HG02759 (cell line): Measurements from ENCODE around the gene GCSAM.

Experiments
- ATAC-seq: cut with Tn5 transposase; IDR thresholded peaks from one replicate; pipeline ENCODE4 v1.9.1; 2021; ENCODE audit warnings: mild to moderate bottlenecking, moderate library complexity; ENCODE audit not compliant: unreplicated experiment

GCSAM gene

DNA sequence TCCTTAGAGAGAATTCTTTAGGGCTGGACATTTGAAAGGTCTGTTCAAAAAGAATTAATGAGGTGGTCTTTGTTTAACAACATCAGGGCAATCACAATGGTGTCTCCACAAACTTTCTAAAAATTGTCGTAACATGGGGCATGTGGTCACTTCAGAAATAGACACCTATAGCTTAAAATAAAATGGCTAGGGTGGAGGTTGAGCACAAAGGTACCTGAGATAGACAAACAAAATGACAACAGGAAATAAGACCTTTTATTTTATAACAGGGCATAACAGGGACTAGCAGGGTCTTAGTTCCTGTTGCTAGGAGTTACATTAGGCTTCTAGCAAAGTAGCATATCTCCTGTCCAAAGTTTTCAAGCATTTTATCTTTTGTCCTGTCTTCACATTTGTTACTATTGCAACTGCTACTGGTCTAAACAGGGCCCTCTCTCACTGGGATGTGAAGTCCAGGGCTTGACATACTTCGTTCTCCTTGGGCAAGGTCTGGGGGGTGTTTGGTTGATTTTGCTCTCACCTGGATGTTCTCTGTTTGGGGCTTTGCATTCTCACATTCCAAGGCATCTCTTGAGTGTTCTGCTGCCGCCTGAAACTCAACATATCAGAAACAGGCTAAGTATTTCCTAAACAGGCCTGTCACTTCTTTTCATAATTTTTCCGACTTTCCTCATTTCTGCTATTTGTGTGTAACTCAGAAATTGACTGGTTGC lies 3.0 kb downstream of the GCSAM start:
- no peak for ATAC-seq

GRCh38 chr3:112128843-112129727 lies 4.0 kb downstream of the GCSAM start:
- peak; percentile 45 for ATAC-seq

DNA sequence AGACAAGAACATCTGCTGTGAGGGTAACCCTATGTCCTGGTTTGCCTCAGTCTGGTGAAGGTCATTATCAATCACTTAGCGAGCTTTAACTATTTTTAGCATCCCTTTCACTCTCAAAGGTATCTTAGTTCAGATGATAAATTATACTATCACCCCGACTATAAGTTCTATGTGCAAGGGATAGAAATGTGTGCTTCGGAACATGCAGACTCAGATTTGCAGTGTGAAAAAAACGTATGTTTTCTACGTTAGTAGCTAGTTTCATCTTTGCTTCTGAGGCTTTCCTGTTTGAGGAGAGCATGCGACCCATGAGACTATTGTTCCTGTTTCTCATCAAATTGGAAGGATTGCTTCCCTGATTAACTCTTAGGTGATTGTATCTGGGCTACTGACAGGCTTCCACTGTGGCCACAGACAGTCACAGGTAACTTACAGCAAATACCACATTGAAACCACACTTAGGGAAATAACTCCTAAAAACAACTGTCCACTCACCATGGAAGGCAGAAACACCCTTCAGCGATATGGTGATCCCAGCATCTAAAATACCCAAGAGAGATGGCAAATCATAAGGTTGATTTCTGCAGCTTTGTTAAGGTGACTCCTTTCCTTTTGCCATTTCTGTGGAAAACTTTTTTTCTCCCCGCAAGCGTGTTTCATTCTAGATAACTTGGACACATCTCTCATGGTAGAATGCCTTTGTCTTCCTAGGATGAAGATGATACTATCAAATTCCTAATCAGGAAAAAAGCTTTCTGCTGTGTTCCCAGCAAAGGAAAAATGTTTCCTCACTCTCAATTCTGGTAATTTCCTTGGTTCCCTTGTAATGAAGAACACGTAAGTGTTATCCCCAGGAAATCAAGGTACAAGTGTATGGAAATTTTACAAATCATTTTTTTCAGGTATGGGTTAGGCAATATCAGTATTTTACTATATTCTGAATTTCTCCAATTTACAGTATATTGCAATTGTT lies 5.2 kb downstream of the GCSAM start:
- no peak for ATAC-seq

DNA sequence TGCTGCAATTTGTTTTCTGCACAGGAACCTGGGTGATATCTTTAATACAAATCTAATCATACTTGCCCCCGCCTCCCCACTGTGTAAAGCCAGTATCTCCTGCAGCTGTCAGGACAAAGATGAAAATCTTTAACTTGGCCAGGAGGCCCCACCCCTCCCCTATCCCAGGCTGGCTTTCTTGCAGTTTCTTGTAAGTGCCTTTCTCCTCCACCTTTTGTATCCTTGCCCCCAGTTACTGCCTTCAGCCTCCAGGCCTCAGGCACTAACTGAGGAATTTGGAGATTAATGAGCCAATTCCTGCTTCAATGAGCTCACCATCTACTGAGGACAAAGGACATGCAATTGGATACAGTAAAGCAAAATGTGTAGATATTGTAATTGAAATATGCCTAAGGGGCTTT lies 6.5 kb downstream of the GCSAM start:
- no peak for ATAC-seq

GRCh38 chr3:112124907-112125607 lies 8.0 kb downstream of the GCSAM start:
- no peak for ATAC-seq

- ATAC-seq: no peak
Measured at GRCh38 chr3:112123548-112123947, 9.5 kb downstream of the GCSAM start.

DNA sequence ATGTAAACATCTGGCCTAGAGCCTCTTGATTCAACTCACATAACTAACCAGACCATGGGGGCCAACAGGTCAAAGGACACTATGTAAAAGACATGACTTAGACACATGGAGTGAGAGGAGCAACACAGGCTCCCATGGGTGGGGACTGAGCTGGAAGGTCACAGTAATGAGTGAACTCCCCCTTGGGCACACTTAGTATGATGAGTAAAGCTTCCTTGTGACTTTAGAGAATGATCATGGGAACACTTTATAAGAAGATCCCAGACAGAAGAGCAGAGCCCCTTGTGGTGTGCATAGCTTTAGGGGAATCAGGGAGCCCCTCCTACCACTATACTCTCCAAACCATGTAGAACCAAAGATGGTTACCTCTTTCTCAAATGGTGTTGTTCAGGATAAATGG lies 10.2 kb downstream of the GCSAM start:
- ATAC-seq: no peak

GRCh38 chr3:112121577-112122547 lies 11.2 kb downstream of the GCSAM start:
- no peak for ATAC-seq

DNA sequence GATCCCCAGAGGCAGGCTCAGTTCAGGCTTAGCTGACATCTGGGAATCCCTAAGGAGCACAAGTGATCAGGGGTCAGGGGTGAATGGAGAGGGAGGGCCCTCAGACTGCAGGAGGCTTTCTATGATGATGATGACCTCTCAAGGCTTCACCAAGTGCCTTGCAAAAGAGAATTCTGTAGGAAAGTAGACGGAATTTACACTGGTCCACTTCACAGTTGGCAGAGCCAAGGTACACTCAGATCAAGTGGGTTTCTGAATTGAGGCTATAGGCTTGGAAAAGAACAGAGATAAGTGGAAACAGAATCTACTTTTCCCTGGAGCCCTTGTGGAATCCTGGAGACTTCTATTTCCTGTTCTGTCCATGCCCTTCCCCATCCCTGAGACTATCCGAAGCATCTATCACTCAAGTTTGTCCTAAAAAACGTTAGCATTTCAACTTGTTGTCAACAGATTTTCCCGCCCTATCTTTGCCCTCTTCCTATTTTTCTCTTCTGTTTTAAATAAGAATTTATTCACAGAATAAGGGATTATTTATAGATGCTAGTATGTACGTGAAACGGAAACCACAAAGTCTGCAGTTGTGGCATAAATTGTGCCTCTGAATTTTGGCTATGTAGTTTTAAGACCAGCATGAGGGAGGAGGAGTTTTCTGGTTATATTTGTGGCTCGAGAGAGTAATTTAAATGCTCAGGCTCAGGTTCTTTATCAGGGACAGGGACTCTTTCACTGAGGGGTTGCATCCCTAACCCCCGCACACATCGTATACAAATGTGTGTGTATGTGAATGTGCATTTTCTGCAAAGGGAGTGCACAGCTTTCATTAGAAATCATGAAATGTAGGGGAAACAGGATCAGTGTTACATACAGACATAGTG lies 12.8 kb downstream of the GCSAM start:
- ATAC-seq: peak; percentile 23

- ATAC-seq: no peak
Measured at GRCh38 chr3:112117841-112118571, 15.0 kb downstream of the GCSAM start.

DNA sequence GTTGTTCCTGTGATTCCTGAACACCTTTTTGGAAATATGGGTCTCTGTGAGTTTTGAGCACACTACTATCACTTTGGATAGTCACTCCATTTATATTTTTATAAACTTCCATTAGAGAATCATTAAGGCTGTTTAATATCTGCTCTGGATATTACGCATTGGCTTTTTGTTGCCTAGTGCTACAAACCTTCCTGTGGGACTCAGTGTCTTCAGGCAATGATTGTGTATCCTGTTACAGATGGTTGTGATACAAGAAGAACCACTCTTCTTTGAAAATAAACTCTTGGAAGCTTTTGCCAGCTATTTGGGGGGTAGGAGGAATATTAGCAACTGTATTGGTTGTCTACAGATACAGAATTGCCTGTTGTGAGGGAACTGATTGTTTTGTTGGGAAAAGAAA lies 15.6 kb downstream of the GCSAM start:
- ATAC-seq: no peak

DNA sequence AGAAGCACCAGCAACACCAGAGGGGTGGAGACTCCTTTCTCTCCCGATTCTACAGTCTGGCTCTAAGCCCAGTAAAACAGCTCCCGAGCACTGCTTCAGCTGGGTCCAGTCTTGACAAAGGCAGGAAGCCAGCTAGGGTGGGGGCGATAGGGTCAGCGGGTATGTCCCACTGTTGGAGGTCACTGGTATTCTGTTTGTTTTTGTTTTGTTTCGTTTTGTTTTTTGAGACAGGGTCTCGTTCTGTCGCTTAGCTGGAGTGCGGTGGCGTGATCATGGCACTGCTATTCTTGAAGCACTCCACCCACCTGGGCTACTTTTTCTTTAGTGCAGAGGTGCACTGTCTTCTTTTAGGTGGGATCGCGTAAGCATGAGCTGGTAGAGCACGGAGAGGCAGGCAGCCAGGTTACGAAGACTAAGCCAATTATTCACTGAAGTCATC lies 16.3 kb downstream of the GCSAM start:
- ATAC-seq: no peak

DNA sequence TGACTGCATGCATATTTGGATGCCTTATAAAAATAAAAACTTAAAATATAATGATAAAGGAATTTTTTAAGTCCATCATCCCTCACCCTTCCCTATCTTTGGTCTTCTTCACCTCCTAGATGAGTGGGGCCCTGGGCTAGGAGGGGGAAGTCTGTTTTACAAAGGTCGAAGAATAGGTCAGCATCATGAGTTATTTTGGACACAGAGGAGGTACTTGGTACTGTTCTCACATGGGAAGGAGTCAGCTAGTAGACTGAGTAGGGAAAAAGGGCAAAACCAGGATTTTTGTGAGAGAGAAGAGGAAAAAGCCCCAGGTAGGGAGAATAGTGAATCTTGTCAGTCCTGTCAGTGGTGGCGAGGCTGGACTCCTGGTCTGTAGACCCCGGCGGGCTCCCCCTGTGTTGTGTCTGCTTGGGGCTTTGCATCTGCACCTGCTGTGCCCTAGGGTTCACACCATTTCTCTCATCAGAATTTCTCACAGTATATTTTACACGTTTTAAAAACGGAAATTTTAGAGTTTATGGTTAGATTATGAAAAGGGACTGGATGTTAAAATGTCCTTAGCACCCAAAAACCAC lies 17.2 kb downstream of the GCSAM start:
- ATAC-seq: no peak

GRCh38 chr3:112115161-112115739 lies 17.8 kb downstream of the GCSAM start:
- peak; percentile 53 for ATAC-seq

- ATAC-seq: peak; percentile 28
Measured at GRCh38 chr3:112114576-112115160, 18.4 kb downstream of the GCSAM start.

GRCh38 chr3:112111785-112112402 lies 21.2 kb downstream of the GCSAM start:
- peak; percentile 49 for ATAC-seq
